GM18951 (cell line): ENCODE results near the gene ATP23.

ENCODE experiments used
- POLR2A ChIP-seq: IDR thresholded peaks from 4 replicates; pipeline ENCODE4 v1.6.1; 2011; ENCODE audit warnings: mild to moderate bottlenecking; ENCODE audit not compliant: insufficient read length, insufficient read depth; ENCODE audit errors: extremely low read depth
- in situ Hi-C: fragments of 300-500 bp; cut with MboI; formaldehyde crosslinking; loops from one replicate; pipeline ENCODE4 v1.12.0; 2022; ENCODE audit warnings: low sequenced_read_pairs, mixed read lengths, inconsistent platforms; ENCODE audit not compliant: unreplicated experiment

Gene ATP23

GRCh38 chr12:57966536-57966935 lies 25.2 kb downstream of the ATP23 start:
- in situ Hi-C loops, result no loop called here

GRCh38 chr12:57983146-57983857 lies 41.9 kb downstream of the ATP23 start:
- in situ Hi-C loops, result no loop called here
- no peak for TF ChIP-seq POLR2A

More at GRCh38 chr12:57966536-57966935, 25.2 kb downstream of the ATP23 start:
- TF ChIP-seq POLR2A, result no peak

GRCh38 chr12:57983858-57984505 lies 42.6 kb downstream of the ATP23 start:
- TF ChIP-seq POLR2A, result no peak
- in situ Hi-C loops, result no loop called here

- in situ Hi-C loops, result no loop called here
- TF ChIP-seq POLR2A, result no peak
Observed at GRCh38 chr12:57984629-57985151, 43.3 kb downstream of the ATP23 start.

GRCh38 chr12:57985685-57986084 lies 44.3 kb downstream of the ATP23 start:
- in situ Hi-C loops, result no loop called here
- TF ChIP-seq POLR2A, result no peak

GRCh38 chr12:57989838-57990237 lies 48.5 kb downstream of the ATP23 start:
- in situ Hi-C loops, result no loop called here
- no peak for TF ChIP-seq POLR2A

- in situ Hi-C loops, result no loop called here
- TF ChIP-seq POLR2A, result no peak
Observed at GRCh38 chr12:57990241-57990883, 49.0 kb downstream of the ATP23 start.

GRCh38 chr12:57992001-57992400 lies 50.6 kb downstream of the ATP23 start:
- in situ Hi-C loops, result no loop called here
- TF ChIP-seq POLR2A, result no peak

GRCh38 chr12:57993030-57993429 lies 51.7 kb downstream of the ATP23 start:
- in situ Hi-C loops, result no loop called here
- no peak for TF ChIP-seq POLR2A

- in situ Hi-C loops, result no loop called here
Observed at GRCh38 chr12:57993834-57994233, 52.5 kb downstream of the ATP23 start.

GRCh38 chr12:57996520-57996919 lies 55.2 kb downstream of the ATP23 start:
- no peak for TF ChIP-seq POLR2A
- in situ Hi-C loops, result no loop called here

More at GRCh38 chr12:57993834-57994233, 52.5 kb downstream of the ATP23 start:
- TF ChIP-seq POLR2A, result no peak

GRCh38 chr12:57998251-57998650 lies 56.9 kb downstream of the ATP23 start:
- no peak for TF ChIP-seq POLR2A
- in situ Hi-C loops, result no loop called here

- in situ Hi-C loops, result no loop called here
- no peak for TF ChIP-seq POLR2A
Observed at GRCh38 chr12:58000499-58000898, 59.1 kb downstream of the ATP23 start.

- in situ Hi-C loops, result no loop called here
Observed at GRCh38 chr12:58007875-58008274, 66.5 kb downstream of the ATP23 start.

GRCh38 chr12:58008634-58009033 lies 67.3 kb downstream of the ATP23 start:
- in situ Hi-C loops, result no loop called here
- TF ChIP-seq POLR2A, result no peak

More at GRCh38 chr12:58007875-58008274, 66.5 kb downstream of the ATP23 start:
- no peak for TF ChIP-seq POLR2A
